OCI-LY7 (cell line): ENCODE data around the gene GLRX3. TPM values are rescaled to one million over a fixed set of nuclear protein-coding genes. Genes with fewer than 3 reads are reported as not detected.
"Not testable (repeated sequence)": the region's sequence is repeated elsewhere in the genome, so short reads cannot be mapped to it uniquely, and the experiment has no call there.

Experiments used
- BruUV-seq: library from RNA; stranded (reverse); fragments of 400-500 nt; replicated peaks from 2 replicates; lab custom pipeline; 2021; lab: Mats Ljungman, UMichigan
- CTCF ChIA-PET: fragments of 300-600 bp; sonication (Branson Sonifier 250); formaldehyde crosslinking; loops from one replicate; lab custom pipeline; 2022; ENCODE audit warnings: antibody characterized with exemption; ENCODE audit not compliant: unreplicated experiment; lab: Charles Lee
- POLR2A ChIA-PET: fragments of 300-600 bp; sonication (Branson Sonifier 250); formaldehyde crosslinking; loops from one replicate; lab custom pipeline; 2022; ENCODE audit warnings: antibody characterized with exemption; lab: Charles Lee
- DNase-seq: peaks from one replicate; pipeline ENCODE4 v3.0.0-alpha.2; 2015; ENCODE audit warnings: low spot score
- H2AFZ ChIP-seq: fragments of 200-600 bp; sonication (generic), shearing (Covaris generic); 2 replicates; pipeline ENCODE4 v1.6.1; 2014; ENCODE audit warnings: mild to moderate bottlenecking, antibody characterized with exemption, low read length, moderate library complexity
- H3K27ac ChIP-seq: fragments of 200-600 bp; sonication (generic); 2 replicates; pipeline ENCODE4 v1.5.1; 2014; ENCODE audit warnings: mixed run types, low read depth, mild to moderate bottlenecking, moderate library complexity, low read length, inconsistent platforms; ENCODE audit not compliant: poor library complexity, severe bottlenecking
- H3K36me3 ChIP-seq: fragments of 200-600 bp; sonication (generic); 2 replicates; pipeline ENCODE4 v1.6.1; 2014; ENCODE audit warnings: mild to moderate bottlenecking, antibody characterized with exemption, low read length, moderate library complexity, mixed read lengths; ENCODE audit not compliant: insufficient read depth
- H3K4me1 ChIP-seq: fragments of 200-600 bp; sonication (generic); 2 replicates; pipeline ENCODE4 v1.5.1; 2014; ENCODE audit warnings: mild to moderate bottlenecking, low read length; ENCODE audit not compliant: insufficient read depth, poor library complexity, severe bottlenecking
- H3K4me2 ChIP-seq: fragments of 200-600 bp; sonication (generic); 2 replicates; pipeline ENCODE4 v1.6.1; 2014; ENCODE audit warnings: mild to moderate bottlenecking, low read length
- H3K4me3 ChIP-seq: fragments of 200-600 bp; sonication (generic); 2 replicates; pipeline ENCODE4 v1.5.1; 2014; ENCODE audit warnings: mild to moderate bottlenecking, low read depth, low read length; ENCODE audit not compliant: poor library complexity, severe bottlenecking
- H3K79me2 ChIP-seq: fragments of 200-600 bp; sonication (generic); 2 replicates; pipeline ENCODE4 v1.6.1; 2016; ENCODE audit warnings: low read depth, mild to moderate bottlenecking, low read length, moderate library complexity, mixed read lengths; ENCODE audit not compliant: insufficient read depth
- H3K9me2 ChIP-seq: fragments of 200-600 bp; sonication (generic); 2 replicates; pipeline ENCODE4 v1.6.1; 2016; ENCODE audit warnings: mild to moderate bottlenecking, low read length, mixed read lengths; ENCODE audit not compliant: insufficient read depth
- H3K9me3 ChIP-seq: fragments of 200-600 bp; sonication (generic); 2 replicates; pipeline ENCODE4 v1.6.1; 2014; ENCODE audit warnings: mild to moderate bottlenecking, mixed run types, low read length, mixed read lengths
- H4K20me1 ChIP-seq: fragments of 200-600 bp; sonication (generic); 2 replicates; pipeline ENCODE4 v1.6.1; 2014; ENCODE audit warnings: mild to moderate bottlenecking, antibody characterized with exemption, low read length, moderate library complexity, mixed read lengths; ENCODE audit not compliant: insufficient read depth
- CTCF ChIP-seq: fragments of 200-600 bp; sonication (generic); conservative IDR thresholded peaks from 2 replicates; pipeline ENCODE4 v1.5.1; 2014; ENCODE audit warnings: mild to moderate bottlenecking, antibody characterized with exemption, low read length, moderate library complexity, mixed read lengths
- EZH2phosphoT487 ChIP-seq: fragments of 200-600 bp; sonication (generic); IDR thresholded peaks from 2 replicates; pipeline ENCODE4 v1.6.1; 2018; ENCODE audit warnings: low read depth, borderline replicate concordance, mild to moderate bottlenecking, mixed run types, antibody characterized with exemption, low read length, moderate library complexity, mixed read lengths
- intact Hi-C: fragments of 100-400 bp; cut with micrococcal nuclease; formaldehyde crosslinking; loops from one replicate; pipeline ENCODE4 v1.10.0; 2022; ENCODE audit not compliant: unreplicated experiment
- total RNA-seq, 2 experiments: library from RNA; depleted of rRNA in 1 of 2; stranded (reverse); fragments of >200 nt in 1 of 2; shearing (Covaris generic) in 1 of 2; gene quantifications; 2 replicates each; pipeline ENCODE4 v1.2.3, GENCODE V29; 2014 to 2022

The GLRX3 gene
- total RNA-seq, 2 experiments from 2014 or later: 83.2 to 117 TPM

DNA sequence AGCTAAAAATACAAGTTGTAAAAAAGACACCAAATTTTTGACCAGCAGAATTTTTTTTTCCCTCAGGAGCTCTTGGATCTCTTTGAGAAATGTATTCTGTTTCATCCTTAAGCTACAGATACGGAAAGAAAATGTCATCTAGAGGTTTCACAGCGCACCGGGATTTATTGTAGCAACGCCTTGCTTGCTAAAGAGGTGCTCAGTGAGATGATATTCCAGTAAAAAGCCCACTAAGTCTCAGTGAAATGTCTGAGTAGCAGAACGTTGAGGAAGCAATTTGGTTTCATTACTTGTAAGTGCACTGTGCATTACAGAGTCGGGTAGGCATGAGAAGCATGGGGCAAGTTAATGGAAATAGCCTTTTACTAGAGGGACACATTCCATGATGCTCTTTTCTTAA is 62.5 kb downstream of the GLRX3 start:
- no TSS peak for BruUV-seq
- H3K4me3 ChIP-seq: no peak overlapping the region
- intact Hi-C loops: no loop called here
- ChIA-PET CTCF (no interaction called here), POLR2A (interaction anchor here (0.6 to 0.7 kb wide), 2 partner anchors 715 to 1735 kb away, joined by 3 read pairs; no protein-coding TSS in a partner anchor)
- H3K4me2 ChIP-seq: no peak overlapping the region
- H3K9me2 ChIP-seq: no peaks in the 10 kb centered on the region
- H2AFZ ChIP-seq: no peak overlapping the region
- no peaks in the 10 kb centered on the region; the same call in 1 of the 2 replicates for H4K20me1 ChIP-seq
- no peak overlapping the region for H3K27ac ChIP-seq
- no peaks in the 10 kb centered on the region for H3K36me3 ChIP-seq
- H3K9me3 ChIP-seq: no peaks in the 10 kb centered on the region
- no peaks in the 10 kb centered on the region for H3K79me2 ChIP-seq
- TF ChIP-seq CTCF (no peak), EZH2phosphoT487 (no peak)
- no peaks in the 10 kb centered on the region for H3K4me1 ChIP-seq
- no peak for DNase-seq

GRCh38 chr10:130200179-130201042 is 64.2 kb downstream of the GLRX3 start:
- Histone ChIP-seq H2AFZ (no peak overlapping the region), H3K9me3 (no peaks in the 10 kb centered on the region), H3K4me2 (no peak overlapping the region), H3K36me3 (no peaks in the 10 kb centered on the region), H3K4me3 (no peak overlapping the region), H3K27ac (no peak overlapping the region), H3K9me2 (no peaks in the 10 kb centered on the region), H3K4me1 (no peaks in the 10 kb centered on the region), H3K79me2 (no peaks in the 10 kb centered on the region), H4K20me1 (no peaks in the 10 kb centered on the region; the same call in 1 of the 2 replicates)
- DNase-seq: no peak
- CTCF ChIA-PET: no interaction called here
- POLR2A ChIA-PET: no interaction called here
- no TSS peak for BruUV-seq
- intact Hi-C loops: no loop called here
- no peak for TF ChIP-seq EZH2phosphoT487
- TF ChIP-seq CTCF: no peak

DNA sequence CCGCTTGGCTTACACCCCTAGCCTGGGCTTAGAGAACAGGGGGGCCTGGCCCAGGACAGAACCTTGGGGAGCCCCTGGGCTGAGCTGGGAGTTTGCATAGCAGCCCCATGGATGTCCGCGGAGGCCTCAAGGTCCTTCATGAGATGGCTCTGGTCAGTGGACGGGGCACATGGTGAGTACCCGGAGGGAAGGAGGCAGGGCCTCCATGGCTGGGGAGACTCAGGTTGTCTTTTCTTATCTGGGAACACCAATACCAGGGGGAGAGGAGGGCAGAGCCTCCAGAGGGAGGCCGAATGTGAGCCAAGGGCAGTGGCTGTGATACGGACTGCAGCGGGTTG is 64.8 kb downstream of the GLRX3 start:
- Histone ChIP-seq H4K20me1 (no peaks in the 10 kb centered on the region), H3K9me2 (no peaks in the 10 kb centered on the region), H3K9me3 (no peaks in the 10 kb centered on the region), H3K4me2 (no peak overlapping the region), H3K4me1 (no peaks in the 10 kb centered on the region), H3K4me3 (no peak overlapping the region), H3K79me2 (no peaks in the 10 kb centered on the region), H3K27ac (no peak overlapping the region), H2AFZ (no peak overlapping the region), H3K36me3 (no peaks in the 10 kb centered on the region)
- no TSS peak for BruUV-seq
- TF ChIP-seq CTCF: no peak
- TF ChIP-seq EZH2phosphoT487: no peak
- ChIA-PET CTCF (no interaction called here), POLR2A (no interaction called here)
- intact Hi-C loops: no loop called here
- DNase-seq: no peak

GRCh38 chr10:130202150-130202549 is 66.0 kb downstream of the GLRX3 start:
- intact Hi-C loops, H4K20me1 ChIP-seq, DNase-seq, H3K27ac ChIP-seq, H3K9me2 ChIP-seq, H3K9me3 ChIP-seq, CTCF ChIA-PET, BruUV-seq, H3K36me3 ChIP-seq, H3K4me1 ChIP-seq, H3K4me2 ChIP-seq, H3K4me3 ChIP-seq, H2AFZ ChIP-seq, H3K79me2 ChIP-seq: not testable (repeated sequence)
- POLR2A ChIA-PET: interaction anchor here (0.6 kb wide), 1 partner anchor 1112 kb away, joined by 3 read pairs; no protein-coding TSS in a partner anchor
